Measurements from ENCODE around the gene C14orf132. TPM values are rescaled to one million over a fixed set of nuclear protein-coding genes. Genes with fewer than 3 reads are reported as not detected.

The C14orf132 gene
- total and polyA plus RNA-seq, 9 of the 15 experiments (the other 6 are each of a cell fraction or from before 2014, with no cell fraction given): not detected

- CTCF ChIA-PET (ENCODE audit: low intra/inter-chr PET ratio): no interaction called here
- TF ChIP-seq GTF2B (IDR thresholded peaks at IDR 0.05; ENCODE audit: extremely low read depth, insufficient read length) (no peak), RREB1 (CRISPR knock-in tag; IDR thresholded peaks at IDR 0.05) (no peak), U2AF2 (optimal IDR thresholded peaks at IDR 0.05; ENCODE audit: low read depth, low read length) (no peak), ESRRA (IDR thresholded peaks at IDR 0.05; ENCODE audit: borderline replicate concordance, low read depth) (no peak), SREBF1 (IDR thresholded peaks at IDR 0.05; ENCODE audit: borderline replicate concordance, low read depth, low read length) (no peak), CREB1 (IDR thresholded peaks at IDR 0.05) (no peak), CREB1 (CRISPR knock-in tag; IDR thresholded peaks at IDR 0.05) (no peak), SRSF9 (IDR thresholded peaks at IDR 0.05; ENCODE audit: borderline replicate concordance, low read depth, low read length) (no peak), NR2C2 (CRISPR knock-in tag; IDR thresholded peaks at IDR 0.05) (no peak), NR2C2 (tag; IDR thresholded peaks at IDR 0.05) (no peak), ARHGAP35 (IDR thresholded peaks at IDR 0.05; ENCODE audit: partially characterized antibody) (no peak)
Measured at GRCh38 chr14:96139169-96139568, 100.0 kb downstream of the C14orf132 start.

More at GRCh38 chr14:96139169-96139568, 100.0 kb downstream of the C14orf132 start:
- in situ Hi-C loops (cut with MboI) (no loop called here), intact Hi-C loops (cut with micrococcal nuclease) (no loop called here)
- POLR2A ChIA-PET: no interaction called here
- no peak overlapping the region for H3K27ac ChIP-seq (ENCODE audit: extremely low read depth, low read depth, low read length)
- H2AFZ ChIP-seq (ENCODE audit: low read depth, low read length): no peak overlapping the region
- H4K20me1 ChIP-seq (replicated peaks; ENCODE audit: control insufficient read depth, insufficient read depth, low read length): no peaks in the 10 kb centered on the region
- H3K36me3 ChIP-seq (ENCODE audit: control insufficient read depth, insufficient read depth, low read length): no peaks in the 10 kb centered on the region
- ATAC-seq (no peak), FAIRE-seq (no peak), DNase-seq (ENCODE audit: extremely low read depth in 1 of 4, low spot score in 3 of 4) (no peak)
- no TSS peak for BruUV-seq (replicated peaks)
- H3K4me2 ChIP-seq (ENCODE audit: insufficient read depth, low read length): no peak overlapping the region
- no peaks in the 10 kb centered on the region for H3K79me2 ChIP-seq (ENCODE audit: control insufficient read depth, insufficient read depth, low read length)
- H3K9ac ChIP-seq (ENCODE audit: insufficient read depth in 1 of 2, low read depth in 2 of 2, low read length in 2 of 2): no peak overlapping the region
- no peaks in the 10 kb centered on the region for H3K4me1 ChIP-seq (replicated peaks in 1 of 2; ENCODE audit: control insufficient read depth in 2 of 2, insufficient read depth in 2 of 2, low read length in 2 of 2)
- no peaks in the 10 kb centered on the region for H3K27me3 ChIP-seq (ENCODE audit: control insufficient read depth in 2 of 2, insufficient read depth in 2 of 2, low read length in 2 of 2)
- H3K9me1 ChIP-seq (ENCODE audit: control insufficient read depth, insufficient read depth, low read length): no peaks in the 10 kb centered on the region
- 0% methylated on average over 1 of the region's 1 CpG for WGBS (ENCODE audit: insufficient coverage, low coverage, missing lambda C conversion rate)
- H3K9me3 ChIP-seq (replicated peaks; ENCODE audit: control insufficient read depth, insufficient read depth, low read depth, low read length): no peaks in the 10 kb centered on the region
- no peak overlapping the region for H3K4me3 ChIP-seq
